ENCODE measurements around the gene CBX2.

Gene CBX2

GRCh38 chr17:79786930-79787643, 9.1 kb downstream of the CBX2 start:
- DNase-seq (ENCODE audit: low read depth in 3 of 3) = no peak

- DNase-seq (ENCODE audit: low read depth in 3 of 3) = no peak
These were observed 10.5 kb downstream of the CBX2 start for GRCh38 chr17:79788455-79788854.

GRCh38 chr17:79788989-79789942, 11.3 kb downstream of the CBX2 start:
- no peak for DNase-seq (ENCODE audit: low read depth in 3 of 3)

GRCh38 chr17:79789943-79790804, 12.2 kb downstream of the CBX2 start:
- no peak for DNase-seq (ENCODE audit: low read depth in 3 of 3)

GRCh38 chr17:79790805-79791734, 13.1 kb downstream of the CBX2 start:
- no peak for DNase-seq (ENCODE audit: low read depth in 3 of 3)

GRCh38 chr17:79791735-79792161, 13.8 kb downstream of the CBX2 start:
- no peak for DNase-seq (ENCODE audit: low read depth in 3 of 3)

GRCh38 chr17:79792341-79792871, 14.5 kb downstream of the CBX2 start:
- no peak for DNase-seq (ENCODE audit: low read depth in 3 of 3)

- DNase-seq (ENCODE audit: low read depth in 3 of 3) = no peak
These were observed 15.3 kb downstream of the CBX2 start for GRCh38 chr17:79792984-79793923.

GRCh38 chr17:79793924-79794304, 16.0 kb downstream of the CBX2 start:
- DNase-seq (ENCODE audit: low read depth in 3 of 3) = no peak

- no peak for DNase-seq (ENCODE audit: low read depth in 3 of 3)
These were observed 16.9 kb downstream of the CBX2 start for GRCh38 chr17:79794659-79795511.

- no peak for DNase-seq (ENCODE audit: low read depth in 3 of 3)
These were observed 18.0 kb downstream of the CBX2 start for GRCh38 chr17:79795795-79796443.

- no peak for DNase-seq (ENCODE audit: low read depth in 3 of 3)
These were observed 18.5 kb downstream of the CBX2 start for GRCh38 chr17:79796444-79796762.

- DNase-seq (ENCODE audit: low read depth in 3 of 3) = peak; percentile 98 to 99 (median 98)
These were observed 19.0 kb downstream of the CBX2 start, which contains the start of gene CBX8 for GRCh38 chr17:79796763-79797491. CBX8 (minus strand) TSS chr17:79797077; CDS start chr17:79796998, 79 bp downstream.

GRCh38 chr17:79797492-79798298, 19.7 kb downstream of the CBX2 start:
- no peak for DNase-seq (ENCODE audit: low read depth in 3 of 3)

GRCh38 chr17:79798299-79799173, 20.6 kb downstream of the CBX2 start:
- no peak for DNase-seq (ENCODE audit: low read depth in 3 of 3)
